G401 (cell line): ENCODE data around the gene NDFIP1. TPM values are rescaled to one million over a fixed set of nuclear protein-coding genes. Genes with fewer than 3 reads are reported as not detected.

Experiments
- DNase-seq: peaks from one replicate; pipeline ENCODE4 v3.0.0-alpha.2; 2015; ENCODE audit warnings: low spot score
- in situ Hi-C: cut with HindIII; loops from 2 replicates; pipeline ENCODE4 v1.10.0; 2016; ENCODE audit warnings: low sequenced_read_pairs, mixed read lengths
- total RNA-seq: library from RNA; depleted of rRNA; stranded (reverse); fragments of >200 nt; shearing (Covaris generic); gene quantifications from 2 replicates; pipeline ENCODE4 v1.2.3, GENCODE V29; 2014

The NDFIP1 gene
- total RNA-seq, 1 experiment from 2014 or later: 87.1 TPM

DNA sequence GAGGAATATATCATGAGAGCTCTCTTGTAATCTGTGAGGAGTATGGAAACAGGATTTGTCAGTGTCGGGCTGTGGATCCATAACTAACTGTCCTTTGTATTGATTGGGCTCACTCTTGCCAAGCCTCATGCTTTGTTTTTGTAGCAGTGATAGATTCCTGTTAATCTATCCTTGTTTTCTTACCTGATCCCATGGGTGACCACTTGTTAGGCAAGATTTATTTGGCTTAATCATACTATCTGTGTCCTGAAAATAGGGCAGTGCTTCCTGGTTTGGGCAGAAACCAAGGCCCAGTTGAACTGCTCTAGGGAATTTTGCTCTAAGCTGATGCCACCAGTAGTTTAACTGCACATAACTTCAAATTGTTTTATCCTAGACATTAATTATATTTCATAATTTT, 6.1 kb downstream of the NDFIP1 start:
- DNase-seq: no peak
- in situ Hi-C loops: no loop called here

- in situ Hi-C loops: no loop called here
- DNase-seq: no peak
Observed at GRCh38 chr5:142115937-142116614, 7.5 kb downstream of the NDFIP1 start.

- DNase-seq: no peak
- in situ Hi-C loops: no loop called here
Observed at GRCh38 chr5:142117579-142118151, 9.1 kb downstream of the NDFIP1 start.

DNA sequence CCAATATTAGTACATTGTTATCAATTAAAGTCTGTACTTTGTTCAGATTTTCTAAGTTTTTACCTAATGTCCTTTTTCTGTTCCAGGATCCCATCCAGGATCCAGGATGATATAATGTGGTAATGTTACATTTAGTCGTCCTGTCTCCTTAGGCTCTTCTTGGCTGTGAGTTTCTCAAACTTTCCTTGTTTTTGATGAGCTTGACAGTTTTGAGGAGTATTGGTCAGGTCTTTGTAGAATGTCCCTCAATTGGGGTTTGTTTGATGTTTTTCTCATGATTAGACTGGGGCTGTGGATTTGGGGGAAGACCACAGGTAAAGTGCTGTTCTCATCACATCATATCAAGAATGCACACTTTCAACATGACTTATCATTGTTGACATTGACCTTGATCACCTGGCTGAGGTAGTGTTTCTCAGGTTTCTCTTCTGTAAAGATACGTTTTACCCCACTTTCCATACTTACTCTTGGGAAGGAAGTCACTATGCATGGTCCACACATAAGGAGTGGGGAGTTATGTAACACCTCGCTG, 9.6 kb downstream of the NDFIP1 start:
- DNase-seq: peak; percentile 36
- in situ Hi-C loops: no loop called here

DNA sequence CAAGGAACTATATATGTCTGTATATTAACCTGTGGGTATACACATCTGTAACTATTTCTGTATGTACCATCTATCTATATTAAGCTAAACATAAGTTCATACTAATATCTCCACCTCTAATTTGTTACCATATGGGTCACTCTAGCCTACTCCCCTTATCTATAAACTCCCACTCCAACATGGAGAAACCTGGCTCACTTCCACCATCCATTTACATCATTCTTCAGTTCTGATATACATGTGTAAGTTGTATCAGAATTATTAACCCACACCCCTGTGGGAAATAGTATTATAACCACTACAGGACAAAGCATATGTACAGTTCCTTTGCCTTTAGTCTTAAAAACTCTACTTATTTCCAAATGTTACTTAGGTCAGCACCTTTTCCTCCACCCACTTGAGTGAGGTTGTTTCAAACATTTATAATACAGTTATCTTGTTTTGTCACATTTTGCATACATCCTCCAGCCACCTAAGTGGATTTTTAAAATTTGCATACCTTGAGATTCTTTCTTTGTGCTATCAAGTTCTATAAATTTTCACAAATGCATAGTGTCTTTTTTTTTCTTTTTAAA, 10.6 kb downstream of the NDFIP1 start:
- in situ Hi-C loops: no loop called here
- DNase-seq: no peak

- DNase-seq: no peak
- in situ Hi-C loops: no loop called here
Observed at GRCh38 chr5:142120247-142120935, 11.8 kb downstream of the NDFIP1 start.

GRCh38 chr5:142122121-142122520, 13.5 kb downstream of the NDFIP1 start:
- DNase-seq: no peak
- in situ Hi-C loops: no loop called here

DNA sequence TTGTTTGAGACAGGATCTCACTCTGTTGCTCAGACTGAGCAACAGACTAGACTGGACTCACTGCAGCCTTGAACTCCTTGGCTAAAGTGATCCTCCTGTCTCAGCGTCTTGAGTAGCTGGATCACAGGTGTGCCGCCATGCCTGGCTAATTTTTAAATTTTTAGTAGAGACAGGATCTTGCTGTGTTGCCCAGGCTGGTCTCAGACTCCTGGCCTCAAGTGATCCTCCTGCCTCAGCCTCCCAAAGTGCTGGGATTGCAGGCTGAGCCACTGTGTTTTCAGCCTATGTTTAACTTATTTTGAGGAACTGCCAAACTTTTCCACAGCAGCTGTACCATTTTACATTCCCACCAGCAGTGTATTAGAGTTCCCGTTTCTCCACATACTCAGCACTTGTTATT, 16.8 kb downstream of the NDFIP1 start:
- no peak for DNase-seq
- in situ Hi-C loops: no loop called here

- DNase-seq: no peak
- in situ Hi-C loops: no loop called here
Observed at GRCh38 chr5:142125963-142126362, 17.4 kb downstream of the NDFIP1 start.

DNA sequence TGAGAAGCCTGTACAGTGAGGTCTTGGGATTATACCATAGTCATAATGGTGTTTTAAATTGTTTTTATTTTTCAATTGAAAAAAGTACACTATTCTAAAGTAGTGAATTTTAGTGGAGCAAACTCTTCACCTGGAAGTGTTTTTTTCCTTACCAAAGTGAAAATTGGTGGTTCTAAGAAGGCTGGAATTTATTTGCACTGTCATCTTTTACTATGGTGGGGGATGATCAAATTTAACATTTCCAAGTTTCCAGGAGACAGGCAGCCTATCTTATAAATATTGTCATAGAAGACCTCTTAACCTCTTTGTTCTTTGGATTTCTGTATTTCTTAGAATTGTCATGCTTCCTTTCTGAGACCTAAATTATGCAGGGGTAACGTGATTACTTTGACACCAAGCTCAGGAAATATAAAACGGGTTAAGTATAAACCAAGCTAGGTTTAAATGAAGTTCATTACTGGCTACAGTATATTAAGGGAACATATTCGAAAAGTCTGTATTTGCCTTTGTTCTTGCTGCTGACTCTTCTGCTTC, 20.2 kb downstream of the NDFIP1 start:
- in situ Hi-C loops: no loop called here
- no peak for DNase-seq

DNA sequence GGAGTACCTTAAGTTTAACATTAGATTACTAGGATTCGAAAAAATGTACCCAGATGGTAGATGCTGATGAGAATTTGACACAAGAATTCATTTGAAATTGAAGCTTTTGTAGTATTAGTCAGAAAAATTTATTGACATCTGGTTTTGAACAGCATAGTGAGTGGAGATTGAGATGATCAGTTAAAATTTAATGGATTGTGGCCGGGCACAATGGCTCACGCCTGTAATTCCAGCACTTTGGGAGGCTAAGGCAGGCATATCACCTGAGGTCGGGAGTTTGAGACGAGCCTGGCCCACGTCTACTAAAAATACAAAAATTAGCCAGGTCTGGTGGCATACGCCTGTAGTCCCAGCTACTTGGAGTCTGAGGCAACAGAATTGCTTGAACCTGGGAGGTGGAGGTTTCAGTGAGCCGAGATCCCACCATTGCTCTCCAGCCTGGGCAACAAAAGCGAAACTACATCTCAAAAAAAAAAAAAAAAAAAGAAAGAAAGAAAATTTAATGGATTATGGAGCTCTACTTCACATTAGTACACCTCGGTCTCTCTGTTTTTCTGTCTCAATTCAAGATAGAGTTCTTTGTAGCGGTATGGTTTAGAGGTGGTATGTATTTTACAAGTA, 21.0 kb downstream of the NDFIP1 start:
- DNase-seq: no peak
- in situ Hi-C loops: no loop called here

DNA sequence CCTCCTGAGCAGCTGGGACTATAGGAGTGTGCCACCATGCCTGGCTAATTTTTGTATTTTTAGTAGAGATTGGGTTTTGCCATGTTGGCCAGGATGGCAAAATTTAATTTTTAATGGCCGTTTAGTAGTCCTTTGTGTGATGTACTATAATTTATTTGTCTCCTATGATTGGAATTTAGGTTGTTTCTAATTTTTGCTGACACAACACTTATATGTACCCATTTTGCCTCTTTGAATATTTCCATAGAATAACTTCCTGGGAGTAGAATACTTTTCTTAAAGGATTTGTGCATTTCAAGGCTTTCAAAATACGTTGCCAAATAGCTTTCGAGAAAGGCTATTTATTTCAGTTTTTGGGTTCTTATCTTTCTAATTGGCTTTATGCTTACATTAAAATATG, 22.8 kb downstream of the NDFIP1 start:
- in situ Hi-C loops: no loop called here

DNA sequence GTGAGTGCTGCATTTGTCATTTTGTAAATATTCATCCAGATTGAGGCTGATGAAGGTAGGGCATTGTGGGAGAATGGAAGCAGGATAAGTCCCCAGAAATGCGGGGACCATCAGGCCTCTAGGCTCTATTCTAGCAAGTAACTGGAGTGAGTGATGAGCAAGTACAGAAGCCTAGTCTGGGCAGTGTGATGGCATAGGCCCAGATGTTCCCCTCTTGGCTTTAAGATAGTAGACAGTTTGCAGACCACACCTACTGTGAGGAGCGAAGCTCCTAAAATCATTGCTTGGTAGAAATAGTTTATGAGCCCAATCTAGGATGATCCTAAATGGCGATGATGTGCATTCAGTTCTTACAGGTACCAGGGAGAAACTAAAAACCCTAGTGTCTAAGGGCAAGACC, 24.3 kb downstream of the NDFIP1 start:
- DNase-seq: no peak
- in situ Hi-C loops: no loop called here

More for the DNA sequence above, 22.8 kb downstream of the NDFIP1 start:
- no peak for DNase-seq

DNA sequence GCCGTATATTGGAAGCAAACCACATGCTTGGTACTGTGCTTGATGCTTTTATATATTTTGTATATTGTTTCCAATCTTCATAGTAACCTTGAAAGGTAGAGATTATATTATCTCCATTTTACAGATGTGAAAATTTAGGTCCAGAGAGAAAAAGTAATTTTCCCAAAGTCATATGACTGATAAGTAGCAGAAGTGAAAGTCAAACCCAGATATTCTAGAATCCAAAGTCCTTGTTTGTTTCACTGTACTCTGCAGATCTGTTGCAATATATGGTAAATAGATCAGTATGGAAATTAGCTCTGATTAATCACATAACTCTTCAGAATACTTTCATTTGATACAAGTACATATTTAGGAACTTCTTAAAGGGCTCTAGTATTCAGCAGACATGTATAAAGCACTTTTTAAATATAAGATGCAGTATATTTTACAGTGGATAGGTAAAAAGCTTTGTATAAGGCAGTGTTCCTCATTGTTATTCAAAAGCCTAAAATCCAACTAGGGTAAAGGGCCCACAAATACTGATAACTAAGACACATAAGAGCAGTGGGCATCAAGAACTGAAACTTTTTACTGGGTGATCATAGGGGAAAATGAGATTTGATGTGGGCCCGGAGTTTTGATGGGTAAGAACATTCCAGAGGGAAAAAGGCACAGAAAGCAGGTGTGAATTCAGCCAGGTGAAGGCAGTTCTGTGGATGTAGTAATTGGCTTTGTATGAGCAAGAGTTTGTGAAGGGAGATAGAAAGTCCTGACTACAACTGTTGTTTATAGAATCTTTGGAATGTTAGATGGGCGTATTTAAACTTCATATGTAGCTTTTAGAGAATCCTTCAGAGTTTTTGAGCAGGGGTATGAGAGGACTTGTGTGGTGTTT, 25.0 kb downstream of the NDFIP1 start:
- no peak for DNase-seq
- in situ Hi-C loops: no loop called here

GRCh38 chr5:142134331-142135010, 25.9 kb downstream of the NDFIP1 start:
- no peak for DNase-seq
- in situ Hi-C loops: no loop called here

GRCh38 chr5:142141463-142141862, 32.9 kb downstream of the NDFIP1 start:
- in situ Hi-C loops: loop anchor here (10.0 kb wide), 1 partner anchor 147 kb away; no protein-coding TSS in a partner anchor
- no peak for DNase-seq

DNA sequence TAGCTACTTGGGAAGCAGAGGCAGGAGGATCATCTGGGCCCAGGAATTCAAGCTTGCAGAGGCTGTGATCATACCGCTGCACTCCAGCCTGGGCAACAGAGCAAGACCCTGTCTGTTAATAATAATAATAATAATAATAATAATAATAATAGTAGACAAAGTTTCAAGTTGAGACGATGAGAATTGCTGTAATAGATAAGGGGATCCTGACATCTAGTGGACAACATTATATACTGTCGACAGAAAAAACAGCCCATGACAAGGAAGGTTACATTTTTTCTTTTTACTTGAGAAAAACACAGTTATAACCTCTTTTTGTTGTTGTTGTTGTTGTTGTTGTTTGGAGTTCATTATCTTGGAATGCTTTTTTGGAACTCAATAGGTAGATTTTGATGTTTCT, 35.3 kb downstream of the NDFIP1 start:
- in situ Hi-C loops: loop anchor here (10.0 kb wide), 1 partner anchor 149 kb away; no protein-coding TSS in a partner anchor
- peak; percentile 47 for DNase-seq
